Stimulated activated CD4-positive, alpha-beta T cell treated with anti-CD3 and anti-CD28 coated beads, TNF-alpha, amount 100 ng/mL, for 1 hour (primary cell): ENCODE measurements around the gene SPINDOC.
"Not testable (repeated sequence)": the region's sequence is repeated elsewhere in the genome, so short reads cannot be mapped to it uniquely, and the experiment has no call there.

ENCODE experiments used
- DNase-seq, 3 donors: peaks; one replicate each; pipeline ENCODE4 v3.0.0-alpha.2; 2020; ENCODE audit warnings: low read depth in 3 of 3, low spot score in 1 of 3

Gene SPINDOC

GRCh38 chr11:63853476-63853875 is 40.2 kb downstream of the SPINDOC start:
- DNase-seq: no peak

- no peak for DNase-seq
These were observed 41.4 kb downstream of the SPINDOC start for GRCh38 chr11:63854696-63855095.

- no peak for DNase-seq
These were observed 42.7 kb downstream of the SPINDOC start for GRCh38 chr11:63855975-63856374.

GRCh38 chr11:63858628-63859550 is 45.6 kb downstream of the SPINDOC start:
- DNase-seq: no peak

- DNase-seq: no peak
These were observed 49.7 kb downstream of the SPINDOC start for GRCh38 chr11:63862923-63863322.

- not testable (repeated sequence) for DNase-seq
These were observed 50.4 kb downstream of the SPINDOC start for GRCh38 chr11:63863620-63864019.

- peak; percentile 33 to 60 (median 50) for DNase-seq
These were observed 53.0 kb downstream of the SPINDOC start for GRCh38 chr11:63866211-63866610.

- no peak for DNase-seq
These were observed 54.3 kb downstream of the SPINDOC start for GRCh38 chr11:63867511-63867910.

GRCh38 chr11:63868399-63869064 is 55.3 kb downstream of the SPINDOC start:
- no peak for DNase-seq

GRCh38 chr11:63869171-63869591 is 55.9 kb downstream of the SPINDOC start:
- no peak for DNase-seq

- DNase-seq: no peak
These were observed 56.4 kb downstream of the SPINDOC start for GRCh38 chr11:63869683-63870082.

- DNase-seq: no peak
These were observed 57.3 kb downstream of the SPINDOC start for GRCh38 chr11:63870351-63871140.

- no peak for DNase-seq
These were observed 58.9 kb downstream of the SPINDOC start for GRCh38 chr11:63871962-63872799.

- no peak for DNase-seq
These were observed 59.5 kb downstream of the SPINDOC start for GRCh38 chr11:63872800-63873197.

- DNase-seq: no peak
These were observed 60.1 kb downstream of the SPINDOC start for GRCh38 chr11:63873311-63873710.

- DNase-seq: no peak
These were observed 61.3 kb downstream of the SPINDOC start for GRCh38 chr11:63874511-63874910.

GRCh38 chr11:63875506-63876065 is 62.3 kb downstream of the SPINDOC start:
- DNase-seq: no peak

- DNase-seq: no peak
These were observed 63.4 kb downstream of the SPINDOC start for GRCh38 chr11:63876616-63877015.
